Stimulated activated CD4-positive, alpha-beta T cell treated with anti-CD3 and anti-CD28 coated beads, TNF-alpha, amount 100 ng/mL, for 1 hour (primary cell): ENCODE results near the gene FDX2.

Experiments
- DNase-seq, 3 donors: peaks; one replicate each; pipeline ENCODE4 v3.0.0-alpha.2; 2020; ENCODE audit warnings: low read depth in 3 of 3, low spot score in 1 of 3

Gene FDX2

DNA sequence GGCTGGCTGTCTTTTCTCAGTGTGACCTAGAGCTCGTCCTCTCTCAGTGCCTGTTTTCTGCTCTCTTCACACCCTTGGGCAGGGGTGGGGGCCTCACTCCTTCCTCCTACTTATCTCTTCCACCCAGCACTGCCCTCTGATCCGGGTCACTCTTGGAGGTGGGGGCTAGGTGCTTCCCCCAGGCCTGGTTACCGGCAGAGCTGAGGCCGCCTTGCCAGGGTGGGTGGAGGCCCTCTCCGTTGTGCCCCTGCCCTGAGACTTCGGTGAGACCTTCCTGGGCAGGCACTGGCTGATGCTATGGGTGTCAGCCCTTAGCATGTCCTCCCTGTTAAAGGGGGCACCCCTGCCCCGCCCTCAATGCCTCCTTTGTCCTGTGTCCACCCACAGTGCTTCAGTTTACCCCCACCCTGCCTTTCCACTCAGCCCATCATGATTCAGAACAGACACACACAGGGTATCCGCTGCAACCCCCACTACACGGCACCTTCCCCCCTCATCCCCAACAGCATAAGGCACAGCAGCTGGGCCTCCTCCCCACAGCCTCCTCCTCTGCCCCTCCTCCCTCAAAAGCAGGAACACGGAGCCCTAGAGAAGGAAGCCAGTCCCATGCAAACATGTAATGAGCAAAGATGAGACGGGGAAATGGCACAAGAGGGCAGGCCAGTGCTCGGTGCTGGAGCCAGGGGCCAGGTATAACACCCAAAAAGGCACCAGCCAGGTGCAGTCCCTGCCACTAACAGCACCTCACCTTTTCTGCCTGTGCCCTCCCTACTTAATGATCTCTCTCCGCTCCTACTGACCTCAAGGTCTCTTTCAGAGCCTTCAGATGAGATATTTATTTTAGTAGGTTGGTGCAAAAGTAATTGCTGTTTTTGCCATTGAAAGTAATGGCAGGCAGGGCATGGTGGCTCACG is 16.0 kb downstream of the FDX2 start:
- no peak for DNase-seq

DNA sequence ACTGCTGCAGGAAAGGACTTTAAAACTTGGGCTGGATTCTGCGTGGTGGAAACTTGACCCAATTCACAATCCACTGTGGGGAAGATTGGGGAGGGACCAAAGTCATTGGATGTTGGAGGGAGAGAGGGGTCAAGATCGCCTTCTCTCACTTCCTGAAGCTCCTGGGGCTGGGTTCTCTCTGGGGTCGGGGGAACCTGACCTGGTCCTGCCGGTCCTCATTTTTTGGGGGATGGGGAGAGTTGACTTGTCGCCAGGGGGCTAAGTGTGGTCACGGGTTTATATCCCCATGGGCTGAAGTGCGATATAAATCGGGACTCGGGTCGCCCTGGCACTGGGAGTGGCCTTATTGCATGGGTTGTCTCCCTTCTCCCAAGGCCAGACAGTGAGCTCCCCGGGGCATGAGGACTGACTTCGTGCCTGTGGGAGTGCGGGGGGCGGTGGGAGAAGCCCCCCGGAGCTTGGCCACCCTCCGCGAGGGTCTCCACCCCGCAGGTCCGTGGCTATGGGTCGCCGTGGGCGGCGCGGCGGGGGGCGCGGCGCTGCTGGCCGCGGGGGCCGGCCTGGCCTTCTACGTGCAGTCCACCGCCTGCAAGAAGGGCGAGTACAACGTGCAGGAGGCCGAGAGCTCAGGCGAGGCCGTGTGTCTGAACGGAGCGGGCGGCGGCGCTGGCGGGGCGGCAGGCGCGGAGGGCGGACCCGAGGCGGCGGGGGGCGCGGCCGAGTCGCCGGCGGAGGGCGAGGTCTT is 19.8 kb downstream of the FDX2 start:
- DNase-seq: no peak

DNA sequence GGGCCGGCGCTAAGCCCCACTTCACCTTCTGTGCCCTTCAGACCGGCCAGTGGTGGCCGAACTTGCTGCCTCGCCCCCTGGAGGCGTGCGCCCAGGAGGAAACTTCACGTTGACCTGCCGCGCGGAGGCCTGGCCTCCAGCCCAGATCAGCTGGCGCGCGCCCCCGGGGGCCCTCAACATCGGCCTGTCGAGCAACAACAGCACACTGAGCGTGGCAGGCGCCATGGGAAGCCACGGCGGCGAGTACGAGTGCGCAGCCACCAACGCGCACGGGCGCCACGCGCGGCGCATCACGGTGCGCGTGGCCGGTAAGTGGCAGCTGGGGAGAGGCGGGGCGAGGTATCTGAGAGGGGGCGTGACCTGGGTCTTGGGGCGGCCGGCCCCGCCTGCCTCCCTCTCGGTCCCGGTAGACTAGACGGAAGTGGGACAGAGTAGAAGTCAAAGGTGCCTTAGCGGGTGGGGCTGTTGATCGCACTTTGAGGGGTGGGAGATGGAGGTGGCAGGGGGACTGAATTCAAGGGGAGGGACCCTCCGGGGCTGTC is 20.4 kb downstream of the FDX2 start:
- DNase-seq: peak in 1 of 3 donors; percentile 34

DNA sequence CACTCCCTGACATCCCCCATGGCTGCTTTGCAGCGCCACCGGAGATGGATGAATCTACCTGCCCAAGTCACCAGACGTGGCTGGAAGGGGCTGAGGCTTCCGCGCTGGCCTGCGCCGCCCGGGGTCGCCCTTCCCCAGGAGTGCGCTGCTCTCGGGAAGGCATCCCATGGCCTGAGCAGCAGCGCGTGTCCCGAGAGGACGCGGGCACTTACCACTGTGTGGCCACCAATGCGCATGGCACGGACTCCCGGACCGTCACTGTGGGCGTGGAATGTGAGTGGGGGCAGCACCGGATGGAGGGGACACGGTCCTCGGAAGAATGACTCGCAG is 21.5 kb downstream of the FDX2 start:
- DNase-seq: no peak

DNA sequence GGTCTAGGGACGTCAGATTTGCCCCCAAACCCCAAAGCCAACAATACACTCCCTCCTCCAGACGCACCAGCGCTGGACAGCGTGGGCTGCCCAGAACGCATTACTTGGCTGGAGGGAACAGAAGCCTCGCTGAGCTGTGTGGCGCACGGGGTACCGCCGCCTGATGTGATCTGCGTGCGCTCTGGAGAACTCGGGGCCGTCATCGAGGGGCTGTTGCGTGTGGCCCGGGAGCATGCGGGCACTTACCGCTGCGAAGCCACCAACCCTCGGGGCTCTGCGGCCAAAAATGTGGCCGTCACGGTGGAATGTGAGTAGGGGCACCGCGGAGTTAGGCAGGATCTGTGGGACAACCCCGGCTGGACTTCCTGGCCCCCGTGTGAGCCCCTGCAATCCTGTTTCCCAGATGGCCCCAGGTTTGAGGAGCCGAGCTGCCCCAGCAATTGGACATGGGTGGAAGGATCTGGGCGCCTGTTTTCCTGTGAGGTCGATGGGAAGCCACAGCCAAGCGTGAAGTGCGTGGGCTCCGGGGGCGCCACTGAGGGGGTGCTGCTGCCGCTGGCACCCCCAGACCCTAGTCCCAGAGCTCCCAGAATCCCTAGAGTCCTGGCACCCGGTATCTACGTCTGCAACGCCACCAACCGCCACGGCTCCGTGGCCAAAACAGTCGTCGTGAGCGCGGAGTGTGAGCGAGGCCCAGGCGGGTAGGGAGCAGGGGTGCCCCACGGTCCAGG is 22.0 kb downstream of the FDX2 start:
- no peak for DNase-seq

DNA sequence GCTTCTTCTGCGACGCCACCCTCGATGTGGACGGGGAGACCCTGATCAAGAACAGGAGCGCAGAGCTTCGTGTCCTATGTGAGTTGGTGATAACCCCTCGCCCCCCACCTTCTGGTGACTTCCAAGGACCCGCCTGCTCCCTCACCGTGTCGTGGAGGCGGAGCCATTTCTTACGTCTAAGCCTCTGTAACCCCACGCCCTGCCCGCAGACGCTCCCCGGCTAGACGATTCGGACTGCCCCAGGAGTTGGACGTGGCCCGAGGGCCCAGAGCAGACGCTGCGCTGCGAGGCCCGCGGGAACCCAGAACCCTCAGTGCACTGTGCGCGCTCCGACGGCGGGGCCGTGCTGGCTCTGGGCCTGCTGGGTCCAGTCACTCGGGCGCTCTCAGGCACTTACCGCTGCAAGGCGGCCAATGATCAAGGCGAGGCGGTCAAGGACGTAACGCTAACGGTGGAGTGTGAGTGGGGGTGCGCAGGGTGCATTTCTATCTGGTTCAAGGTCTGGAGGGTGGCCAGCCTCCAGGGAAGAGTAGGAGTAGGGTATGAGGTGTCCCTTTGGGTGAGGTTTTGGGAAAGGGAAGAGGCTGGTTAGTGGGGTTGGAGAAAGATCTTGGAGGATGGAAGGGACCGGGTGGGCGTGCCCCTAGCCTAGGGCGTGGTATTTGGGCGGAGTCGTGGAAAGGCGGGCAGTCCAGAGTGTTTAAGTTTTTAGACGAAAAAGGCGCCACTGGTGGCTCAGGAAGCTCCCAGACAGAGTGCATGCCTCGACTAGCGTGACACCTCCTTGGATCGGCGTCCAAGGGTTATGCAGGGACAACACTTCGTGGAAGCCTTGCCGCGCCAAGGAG is 22.8 kb downstream of the FDX2 start:
- DNase-seq: no peak

DNA sequence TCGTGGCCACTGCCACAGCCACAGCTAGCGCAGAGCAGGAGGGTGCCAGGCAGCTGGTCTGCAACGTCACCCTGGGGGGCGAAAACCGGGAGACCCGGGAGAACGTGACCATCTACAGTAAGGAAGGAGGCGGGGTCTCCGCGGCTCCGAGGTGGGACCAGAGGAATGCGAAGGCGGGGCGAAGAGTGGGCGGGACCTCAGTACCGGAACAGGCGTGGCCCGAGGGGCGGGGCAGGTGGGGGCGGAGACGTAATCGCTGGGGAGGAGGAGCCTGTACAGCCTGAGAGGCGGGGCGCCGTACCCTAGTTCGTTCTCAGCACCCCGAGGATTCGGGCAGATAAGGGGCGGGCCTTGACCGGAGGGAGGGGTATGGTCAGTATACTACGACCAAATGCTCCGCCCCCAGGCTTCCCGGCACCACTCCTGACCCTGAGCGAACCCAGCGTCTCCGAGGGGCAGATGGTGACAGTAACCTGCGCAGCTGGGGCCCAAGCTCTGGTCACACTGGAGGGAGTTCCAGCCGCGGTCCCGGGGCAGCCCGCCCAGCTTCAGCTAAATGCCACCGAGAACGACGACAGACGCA is 23.5 kb downstream of the FDX2 start:
- no peak for DNase-seq

DNA sequence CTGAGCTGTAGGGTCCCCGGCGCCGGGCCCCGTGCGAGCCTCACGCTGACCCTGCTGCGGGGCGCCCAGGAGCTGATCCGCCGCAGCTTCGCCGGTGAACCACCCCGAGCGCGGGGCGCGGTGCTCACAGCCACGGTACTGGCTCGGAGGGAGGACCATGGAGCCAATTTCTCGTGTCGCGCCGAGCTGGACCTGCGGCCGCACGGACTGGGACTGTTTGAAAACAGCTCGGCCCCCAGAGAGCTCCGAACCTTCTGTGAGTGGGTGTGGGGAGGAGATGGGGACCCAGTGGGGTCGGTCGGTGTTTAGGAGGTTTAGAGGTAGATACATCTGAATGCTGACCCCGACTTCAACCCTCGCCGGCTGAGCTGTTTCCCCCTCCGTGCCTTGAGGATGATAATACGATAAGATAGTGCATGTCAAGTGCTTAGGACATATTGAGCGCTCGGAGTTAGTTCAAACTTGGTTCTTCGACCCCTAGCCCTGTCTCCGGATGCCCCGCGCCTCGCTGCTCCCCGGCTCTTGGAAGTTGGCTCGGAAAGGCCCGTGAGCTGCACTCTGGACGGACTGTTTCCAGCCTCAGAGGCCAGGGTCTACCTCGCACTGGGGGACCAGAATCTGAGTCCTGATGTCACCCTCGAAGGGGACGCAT is 24.1 kb downstream of the FDX2 start:
- no peak for DNase-seq

DNA sequence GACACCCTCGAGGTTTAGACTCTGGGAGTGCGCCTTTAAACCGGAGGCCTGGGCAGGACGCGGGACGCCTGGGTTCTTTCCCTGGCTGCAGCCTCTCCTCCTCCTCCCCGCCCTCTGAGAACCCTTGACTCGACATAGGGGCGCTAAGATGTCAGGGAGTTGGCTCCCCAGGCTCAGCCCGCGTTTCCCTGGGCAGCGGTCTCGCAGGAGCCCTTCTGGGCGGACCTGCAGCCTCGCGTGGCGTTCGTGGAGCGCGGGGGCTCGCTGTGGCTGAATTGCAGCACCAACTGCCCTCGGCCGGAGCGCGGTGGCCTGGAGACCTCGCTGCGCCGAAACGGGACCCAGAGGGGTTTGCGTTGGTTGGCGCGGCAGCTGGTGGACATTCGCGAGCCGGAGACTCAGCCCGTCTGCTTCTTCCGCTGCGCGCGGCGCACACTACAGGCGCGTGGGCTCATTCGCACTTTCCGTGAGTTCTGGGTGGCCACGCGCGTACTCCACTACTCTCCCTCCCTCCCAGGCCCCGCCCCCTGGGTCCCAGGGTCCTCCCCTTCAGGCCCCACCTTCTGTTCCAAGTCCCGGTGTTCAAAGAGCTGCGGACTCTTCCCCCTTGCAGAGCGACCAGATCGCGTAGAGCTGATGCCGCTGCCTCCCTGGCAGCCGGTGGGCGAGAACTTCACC is 24.8 kb downstream of the FDX2 start:
- DNase-seq: no peak

DNA sequence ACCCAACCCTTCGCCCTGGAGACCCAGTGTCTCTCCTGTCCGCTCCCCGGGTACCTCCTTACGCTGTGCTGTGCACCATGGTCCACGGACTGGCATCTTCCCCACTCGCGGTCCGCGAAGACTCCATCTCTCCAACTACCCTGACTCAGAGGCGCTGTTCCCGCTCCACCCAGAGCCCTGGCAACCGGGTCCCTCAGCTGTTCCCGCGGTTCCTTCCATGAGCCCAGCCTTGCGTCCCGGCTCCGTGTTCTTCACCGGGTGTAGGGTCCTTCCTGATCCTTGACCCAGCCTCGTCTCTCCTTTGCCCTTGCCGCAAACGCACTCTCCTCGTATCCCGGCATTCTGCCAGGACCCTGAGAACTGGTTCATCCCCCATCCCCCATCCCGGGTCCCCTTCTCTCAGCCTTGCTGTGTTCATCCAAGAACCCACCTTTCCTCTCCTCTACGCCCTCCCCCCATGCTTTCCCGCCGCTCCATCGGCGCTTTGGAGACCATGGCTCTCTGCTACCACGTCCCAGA is 25.4 kb downstream of the FDX2 start:
- DNase-seq: no peak

DNA sequence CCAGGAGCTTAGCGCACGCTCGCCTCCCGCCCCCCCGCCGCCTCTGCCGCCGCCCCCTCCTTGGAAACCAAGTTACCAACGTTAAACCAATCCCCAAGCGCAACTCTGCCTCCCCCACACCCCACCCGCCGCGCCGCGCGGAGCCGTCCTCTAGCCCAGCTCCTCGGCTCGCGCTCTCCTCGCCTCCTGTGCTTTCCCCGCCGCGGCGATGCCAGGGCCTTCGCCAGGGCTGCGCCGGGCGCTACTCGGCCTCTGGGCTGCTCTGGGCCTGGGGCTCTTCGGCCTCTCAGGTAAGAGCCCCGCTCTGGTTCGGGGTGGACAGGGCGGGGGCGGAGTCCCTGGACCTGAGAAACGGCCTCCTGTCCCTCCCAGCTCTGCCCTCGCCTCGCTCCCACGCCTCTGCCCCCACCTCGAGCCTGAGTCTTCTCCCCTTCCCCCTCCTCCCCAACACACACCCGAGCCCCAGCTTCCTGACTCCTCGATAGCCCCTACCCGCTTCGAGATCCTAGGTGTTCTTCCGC is 25.9 kb downstream of the FDX2 start, which contains the start of gene ICAM5:
ICAM5 (plus strand) TSS at position 117 of the 521 bp plus-strand sequence; CDS start at position 209, 92 bp downstream.
- no peak for DNase-seq

DNA sequence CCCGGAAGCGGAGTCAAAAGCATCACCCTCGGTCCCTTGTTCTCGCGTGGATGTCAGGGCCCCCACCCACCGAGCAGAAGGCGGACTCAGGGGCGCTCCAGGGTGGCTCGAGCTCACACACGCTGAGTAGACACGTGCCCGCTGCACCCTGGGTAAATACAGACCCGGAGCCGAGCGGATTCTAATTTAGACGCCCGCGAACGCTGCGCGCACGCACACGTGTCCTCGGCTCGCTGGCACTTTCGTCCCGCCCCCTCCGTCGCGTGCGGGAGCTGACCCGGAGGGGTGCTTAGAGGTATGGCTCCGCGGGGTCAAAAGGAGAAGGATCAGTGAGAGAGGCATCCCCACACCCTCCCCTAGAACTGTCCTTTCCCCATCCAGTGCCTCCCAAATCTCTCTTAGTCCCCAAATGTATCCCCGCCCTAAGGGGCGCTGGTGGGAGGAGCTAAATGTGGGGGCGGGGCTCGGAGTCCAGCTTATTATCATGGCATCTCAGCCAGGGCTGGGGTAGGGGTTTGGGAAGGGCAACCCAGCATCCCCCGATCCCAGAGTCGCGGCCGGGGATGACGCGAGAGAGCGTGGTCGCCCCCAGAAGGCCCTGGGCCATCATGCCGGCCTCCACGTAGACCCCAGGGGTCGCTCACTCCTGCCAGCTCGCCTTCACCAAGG is 26.5 kb downstream of the FDX2 start:
- DNase-seq: no peak

DNA sequence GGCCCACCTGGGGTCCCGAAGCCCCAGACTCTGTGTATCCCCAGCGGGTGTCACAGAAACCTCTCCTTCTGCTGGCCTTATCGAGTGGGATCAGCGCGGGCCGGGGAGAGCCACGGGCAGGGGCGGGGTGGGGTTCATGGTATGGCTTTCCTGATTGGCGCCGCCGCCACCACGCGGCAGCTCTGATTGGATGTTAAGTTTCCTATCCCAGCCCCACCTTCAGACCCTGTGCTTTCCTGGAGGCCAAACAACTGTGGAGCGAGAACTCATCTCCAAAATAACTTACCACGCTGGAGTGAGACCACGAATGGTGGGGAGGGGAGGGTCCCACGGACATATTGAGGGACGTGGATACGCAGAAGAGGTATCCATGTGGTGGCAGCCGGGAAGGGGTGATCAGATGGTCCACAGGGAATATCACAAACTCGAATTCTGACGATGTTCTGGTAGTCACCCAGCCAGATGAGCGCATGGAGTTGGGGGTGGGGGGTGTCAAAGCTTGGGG is 27.1 kb downstream of the FDX2 start:
- DNase-seq: no peak

DNA sequence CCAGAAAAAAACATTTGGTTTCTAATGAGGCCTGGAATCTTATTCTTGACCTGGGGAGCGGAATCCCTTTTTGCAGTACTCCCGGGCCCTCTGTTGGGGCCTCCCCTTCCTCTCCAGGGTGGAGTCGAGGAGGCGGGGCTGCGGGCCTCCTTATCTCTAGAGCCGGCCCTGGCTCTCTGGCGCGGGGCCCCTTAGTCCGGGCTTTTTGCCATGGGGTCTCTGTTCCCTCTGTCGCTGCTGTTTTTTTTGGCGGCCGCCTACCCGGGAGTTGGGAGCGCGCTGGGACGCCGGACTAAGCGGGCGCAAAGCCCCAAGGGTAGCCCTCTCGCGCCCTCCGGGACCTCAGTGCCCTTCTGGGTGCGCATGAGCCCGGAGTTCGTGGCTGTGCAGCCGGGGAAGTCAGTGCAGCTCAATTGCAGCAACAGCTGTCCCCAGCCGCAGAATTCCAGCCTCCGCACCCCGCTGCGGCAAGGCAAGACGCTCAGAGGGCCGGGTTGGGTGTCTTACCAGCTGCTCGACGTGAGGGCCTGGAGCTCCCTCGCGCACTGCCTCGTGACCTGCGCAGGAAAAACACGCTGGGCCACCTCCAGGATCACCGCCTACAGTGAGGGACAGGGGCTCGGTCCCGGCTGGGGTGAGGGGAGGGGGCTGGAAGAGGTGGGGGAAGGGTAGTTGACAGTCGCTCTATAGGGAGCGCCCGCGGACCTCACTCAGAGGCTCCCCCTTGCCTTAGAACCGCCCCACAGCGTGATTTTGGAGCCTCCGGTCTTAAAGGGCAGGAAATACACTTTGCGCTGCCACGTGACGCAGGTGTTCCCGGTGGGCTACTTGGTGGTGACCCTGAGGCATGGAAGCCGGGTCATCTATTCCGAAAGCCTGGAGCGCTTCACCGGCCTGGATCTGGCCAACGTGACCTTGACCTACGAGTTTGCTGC is 28.7 kb downstream of the FDX2 start, which contains the start of gene ICAM4:
ICAM4 (plus strand) TSS at position 153 of the 935 bp plus-strand sequence; CDS start at position 211, 58 bp downstream.
- no peak for DNase-seq

DNA sequence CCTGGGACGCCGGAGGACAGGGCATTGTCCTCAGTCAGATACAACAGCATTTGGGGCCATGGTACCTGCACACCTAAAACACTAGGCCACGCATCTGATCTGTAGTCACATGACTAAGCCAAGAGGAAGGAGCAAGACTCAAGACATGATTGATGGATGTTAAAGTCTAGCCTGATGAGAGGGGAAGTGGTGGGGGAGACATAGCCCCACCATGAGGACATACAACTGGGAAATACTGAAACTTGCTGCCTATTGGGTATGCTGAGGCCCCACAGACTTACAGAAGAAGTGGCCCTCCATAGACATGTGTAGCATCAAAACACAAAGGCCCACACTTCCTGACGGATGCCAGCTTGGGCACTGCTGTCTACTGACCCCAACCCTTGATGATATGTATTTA is 30.4 kb downstream of the FDX2 start:
- no peak for DNase-seq

DNA sequence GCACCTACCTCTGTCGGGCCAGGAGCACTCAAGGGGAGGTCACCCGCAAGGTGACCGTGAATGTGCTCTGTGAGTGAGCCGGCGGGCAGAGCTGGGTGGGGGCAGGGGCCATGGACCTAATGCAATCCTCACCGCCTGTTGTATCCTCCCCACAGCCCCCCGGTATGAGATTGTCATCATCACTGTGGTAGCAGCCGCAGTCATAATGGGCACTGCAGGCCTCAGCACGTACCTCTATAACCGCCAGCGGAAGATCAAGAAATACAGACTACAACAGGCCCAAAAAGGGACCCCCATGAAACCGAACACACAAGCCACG is 30.9 kb downstream of the FDX2 start:
- no peak for DNase-seq
